Neuron (in vitro differentiated cells): Measurements from ENCODE around the gene C14orf93.
"Not testable (repeated sequence)": the region's sequence is repeated elsewhere in the genome, so short reads cannot be mapped to it uniquely, and the experiment has no call there.

Experiments used
- H2AFZ ChIP-seq: one replicate; pipeline ENCODE4 v1.6.1; 2013; ENCODE audit warnings: low read depth, mild to moderate bottlenecking, inconsistent platforms, low read length, moderate library complexity
- H3K27me3 ChIP-seq: one replicate; pipeline ENCODE4 v1.6.1; 2013; ENCODE audit warnings: low read length; ENCODE audit not compliant: insufficient read depth
- H3K36me3 ChIP-seq: one replicate; pipeline ENCODE4 v1.6.1; 2013; ENCODE audit warnings: low read length; ENCODE audit not compliant: insufficient read depth
- H3K4me1 ChIP-seq: one replicate; pipeline ENCODE4 v1.6.1; 2013; ENCODE audit warnings: low read length; ENCODE audit not compliant: insufficient read depth
- H3K4me3 ChIP-seq: 2 replicates; pipeline ENCODE4 v1.5.1; 2013; ENCODE audit warnings: mild to moderate bottlenecking, low read length, moderate library complexity
- H3K9me3 ChIP-seq: one replicate; pipeline ENCODE4 v1.6.1; 2013; ENCODE audit warnings: low read length

Gene C14orf93

DNA sequence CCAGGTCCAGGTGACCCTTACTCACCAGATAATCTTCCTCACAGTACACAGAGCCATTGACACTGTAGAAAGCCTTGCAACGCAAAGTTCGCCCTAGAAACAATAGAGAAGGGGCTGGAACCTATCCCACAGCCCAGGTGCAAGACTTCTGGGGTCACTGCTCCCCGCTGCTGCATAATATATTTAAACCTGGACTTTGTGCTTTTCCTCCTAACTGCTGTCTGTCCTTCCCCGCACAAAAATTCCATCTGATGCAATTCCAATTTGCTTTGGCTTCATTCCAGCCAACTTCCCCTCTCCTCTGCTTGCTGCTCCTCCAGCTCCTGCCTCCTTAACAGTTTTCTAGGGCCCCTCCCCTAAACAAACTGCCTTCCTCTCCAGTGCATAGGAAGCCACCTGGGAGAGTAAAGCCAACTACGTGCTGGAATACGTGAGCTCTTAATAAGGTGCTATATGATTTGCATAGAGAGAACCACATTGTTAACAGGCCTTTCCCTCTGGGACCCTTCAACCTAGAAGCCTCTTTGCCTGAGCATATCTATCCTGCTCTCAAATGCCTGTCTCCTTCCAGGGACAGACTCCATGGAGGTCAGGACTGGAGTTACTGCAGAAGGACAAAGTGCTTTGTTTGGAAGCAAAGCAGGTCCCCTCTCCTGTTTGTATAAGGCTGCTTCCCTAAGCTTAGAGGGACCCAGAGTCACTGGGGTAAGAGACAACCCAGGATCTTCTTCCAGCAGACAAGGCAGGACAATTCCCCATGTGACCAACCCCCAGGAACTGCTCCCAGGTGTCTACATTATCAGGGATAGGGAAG, 33.1 kb downstream of the C14orf93 start:
- Histone ChIP-seq H3K27me3 (no peaks in the 10 kb centered on the region), H3K9me3 (no peaks in the 10 kb centered on the region), H3K4me3 (peak overlapping the region; percentile 14), H2AFZ (no peak overlapping the region), H3K36me3 (peaks cover 70% of the 10 kb centered on the region), H3K4me1 (peaks cover 47% of the 10 kb centered on the region)

DNA sequence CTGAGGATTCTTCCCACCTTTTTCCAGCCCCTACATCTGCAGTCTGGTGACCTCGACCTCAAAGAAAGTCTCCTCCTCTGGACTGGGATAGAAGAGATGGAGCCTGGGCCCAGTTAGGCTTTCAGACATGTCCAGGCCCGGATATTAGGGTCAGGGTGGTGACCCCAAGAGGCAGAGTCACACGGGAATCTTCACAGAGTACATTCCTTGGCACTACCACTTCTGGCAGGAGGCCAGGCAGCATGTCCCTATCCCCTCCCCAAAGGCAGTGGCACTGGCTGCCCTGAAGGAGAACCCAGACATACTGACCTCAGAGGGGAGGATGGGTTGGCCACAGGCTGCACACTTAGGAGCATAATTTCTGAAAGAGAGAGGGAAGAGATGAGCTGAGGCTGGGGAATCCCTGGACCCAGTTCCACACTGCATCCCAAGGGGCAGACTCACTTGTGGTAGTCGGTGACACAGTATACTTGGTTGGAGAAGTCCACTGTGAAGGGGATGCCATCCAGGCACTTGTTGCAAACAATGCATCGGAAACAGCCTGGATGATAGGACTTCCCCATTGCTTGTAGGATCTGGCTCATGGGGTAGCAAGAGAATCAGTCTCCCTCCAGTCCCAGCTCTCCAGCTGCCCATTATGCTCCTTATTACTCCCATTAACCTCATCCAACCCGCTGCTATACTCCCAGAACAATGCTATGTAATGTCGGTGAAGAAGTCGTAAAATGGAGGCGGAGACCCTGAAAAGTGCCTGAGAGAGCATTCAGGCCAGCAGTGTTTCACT, 35.2 kb downstream of the C14orf93 start:
- H3K36me3 ChIP-seq = peaks cover 76% of the 10 kb centered on the region

DNA sequence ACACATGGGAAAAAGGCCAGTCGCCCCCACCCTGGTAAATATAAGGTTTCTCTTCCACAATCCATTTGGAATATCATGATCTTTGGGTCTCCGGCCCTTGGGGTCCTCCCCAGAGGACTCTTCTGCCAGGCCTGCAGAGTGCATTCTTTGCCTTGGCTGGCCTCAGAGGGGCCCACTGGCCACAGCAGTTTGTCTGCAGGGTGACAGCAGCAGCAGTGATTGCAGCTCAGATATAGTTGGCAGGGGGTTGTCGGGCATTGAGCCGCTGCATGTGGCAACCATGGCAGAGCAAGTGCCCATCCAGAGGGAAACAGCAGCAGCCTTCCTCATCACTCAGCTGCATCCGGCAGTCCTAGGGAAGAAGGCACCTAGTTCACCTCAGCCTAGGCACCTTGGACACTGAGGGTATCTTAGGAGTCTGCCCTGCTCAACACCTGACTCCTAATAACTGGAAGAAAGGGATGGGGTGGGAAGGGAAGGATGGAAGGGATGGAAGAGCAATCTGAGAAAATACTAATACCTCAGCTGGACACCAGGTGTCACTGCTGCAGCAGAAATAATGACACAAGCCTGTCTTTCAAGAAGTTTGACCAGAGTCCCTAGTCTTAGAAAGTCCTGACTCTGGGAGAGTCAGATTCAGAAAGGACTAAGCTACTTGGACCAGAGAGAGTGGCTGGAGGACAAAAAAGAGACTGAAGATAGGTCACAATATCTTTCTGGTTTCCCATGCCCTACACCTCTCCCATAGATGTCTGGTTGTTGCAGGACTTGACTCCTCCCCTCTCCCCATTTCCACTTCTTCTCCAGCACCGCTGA, 36.5 kb downstream of the C14orf93 start:
- no peaks in the 10 kb centered on the region for H3K9me3 ChIP-seq
- no peaks in the 10 kb centered on the region for H3K27me3 ChIP-seq
- H3K4me3 ChIP-seq = no peak overlapping the region
- no peak overlapping the region for H2AFZ ChIP-seq
- H3K4me1 ChIP-seq = peaks cover 29% of the 10 kb centered on the region
- peaks cover 74% of the 10 kb centered on the region for H3K36me3 ChIP-seq

More for the DNA sequence above, 35.2 kb downstream of the C14orf93 start:
- Histone ChIP-seq H2AFZ (no peak overlapping the region), H3K4me3 (no peak overlapping the region), H3K4me1 (peaks cover 42% of the 10 kb centered on the region), H3K27me3 (no peaks in the 10 kb centered on the region), H3K9me3 (no peaks in the 10 kb centered on the region)

GRCh38 chr14:22972313-22972930, 37.5 kb downstream of the C14orf93 start:
- Histone ChIP-seq H2AFZ (no peak overlapping the region), H3K27me3 (no peaks in the 10 kb centered on the region), H3K4me1 (peaks cover 21% of the 10 kb centered on the region), H3K9me3 (no peaks in the 10 kb centered on the region), H3K36me3 (peaks cover 71% of the 10 kb centered on the region), H3K4me3 (no peak overlapping the region)

- Histone ChIP-seq H2AFZ (no peak overlapping the region), H3K27me3 (no peaks in the 10 kb centered on the region), H3K4me1 (peaks cover 8% of the 10 kb centered on the region), H3K4me3 (no peak overlapping the region), H3K9me3 (no peaks in the 10 kb centered on the region), H3K36me3 (peaks cover 58% of the 10 kb centered on the region)
Observed at GRCh38 chr14:22971152-22971551, 38.8 kb downstream of the C14orf93 start.

DNA sequence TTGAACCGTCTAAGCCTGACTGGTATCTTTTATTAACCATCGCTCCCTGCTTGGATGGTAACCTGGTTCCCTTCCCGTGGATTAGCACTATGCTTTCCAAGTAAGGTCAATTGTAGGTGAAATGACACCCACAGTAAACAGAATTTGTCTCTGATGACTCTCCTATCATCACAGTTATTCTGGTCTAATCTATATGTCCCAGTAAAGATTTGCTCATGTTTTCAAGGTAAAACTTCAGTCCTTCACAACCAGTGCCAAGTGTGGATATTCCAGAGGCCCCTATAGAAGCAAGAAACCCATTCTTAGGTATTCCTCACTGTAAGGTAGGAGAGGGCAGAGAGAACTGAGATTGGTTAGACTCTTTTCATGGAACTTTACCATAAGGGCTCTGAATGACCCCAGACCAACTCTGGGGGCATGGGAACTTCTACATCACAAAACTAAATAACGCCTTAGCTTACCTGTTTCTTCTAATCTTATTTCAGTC, 43.1 kb downstream of the C14orf93 start:
- Histone ChIP-seq H3K4me1 (no peaks in the 10 kb centered on the region), H2AFZ (no peak overlapping the region), H3K4me3 (no peak overlapping the region), H3K27me3 (no peaks in the 10 kb centered on the region), H3K36me3 (peaks cover 20% of the 10 kb centered on the region), H3K9me3 (no peaks in the 10 kb centered on the region)

DNA sequence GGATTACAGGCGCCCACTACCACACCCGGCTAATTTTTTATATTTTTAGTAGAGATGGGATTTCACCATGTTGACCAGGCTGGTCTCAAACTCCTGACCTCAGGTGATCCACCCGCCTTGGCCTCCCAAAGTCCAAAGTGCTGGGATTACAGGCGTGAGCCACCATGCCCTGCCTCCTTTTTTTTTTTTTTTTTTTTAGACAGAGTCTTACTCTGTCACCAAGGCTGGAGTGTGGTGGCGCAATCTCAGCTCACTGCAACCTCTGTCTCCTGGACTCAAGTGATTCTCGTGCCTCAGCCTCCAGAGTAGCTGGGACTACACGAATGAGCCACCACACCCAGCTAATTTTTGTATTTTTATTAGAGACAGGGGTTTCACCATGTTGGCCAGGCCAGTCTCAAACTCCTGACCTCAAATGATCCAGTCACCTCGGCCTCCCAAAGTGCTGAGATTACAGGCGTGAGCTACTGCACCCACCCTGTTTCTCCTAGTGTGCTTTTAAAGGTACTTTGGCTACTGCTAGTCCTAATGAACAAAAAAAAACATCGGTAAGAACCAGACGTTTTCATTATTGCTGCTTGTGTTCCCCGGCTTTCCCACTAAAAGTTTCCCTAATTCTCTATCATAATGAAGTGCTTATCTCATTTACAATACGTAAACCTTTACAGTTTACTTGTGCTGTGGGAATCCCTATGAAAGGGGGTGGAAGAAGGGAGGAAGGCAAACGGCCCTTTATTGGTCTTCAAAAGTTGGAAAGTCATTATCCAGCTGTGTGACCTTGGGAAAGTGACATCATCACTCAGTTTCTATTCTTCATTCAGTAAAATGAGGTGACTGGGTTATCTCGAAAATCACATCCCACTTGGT, 43.8 kb downstream of the C14orf93 start:
- not testable (repeated sequence) for H3K4me3 ChIP-seq, H3K9me3 ChIP-seq, H3K4me1 ChIP-seq, H3K27me3 ChIP-seq, H2AFZ ChIP-seq
- H3K36me3 ChIP-seq = peaks cover 13% of the 10 kb centered on the region

DNA sequence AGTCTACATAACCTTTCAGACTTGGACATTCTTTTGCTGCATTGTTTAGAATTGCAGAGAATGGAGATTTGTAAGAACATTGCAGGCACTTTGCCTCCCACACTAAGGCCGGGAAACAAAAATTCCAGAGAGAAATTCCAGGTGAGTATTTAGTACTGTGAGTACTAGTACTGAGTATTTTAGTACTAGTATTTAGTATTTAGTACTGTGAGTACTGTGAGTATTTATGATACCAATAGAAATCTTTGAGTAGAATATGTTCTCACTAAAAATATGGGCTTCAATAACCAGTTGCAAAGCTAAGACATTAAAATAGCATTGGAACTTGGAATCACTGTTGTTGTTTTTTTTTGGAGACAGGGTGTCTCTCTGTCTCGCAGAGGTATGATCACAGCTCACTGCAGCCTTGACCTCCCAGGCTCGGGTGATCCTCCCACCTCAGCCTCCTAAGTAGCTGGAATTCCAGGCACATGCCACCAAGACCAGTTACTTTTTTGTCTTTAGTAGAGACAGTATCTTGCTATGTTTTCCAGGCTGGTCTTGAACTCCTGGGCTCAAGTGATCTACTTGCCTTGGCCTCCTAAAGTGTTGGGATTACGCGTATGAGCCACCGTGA, 47.8 kb downstream of the C14orf93 start:
- no peaks in the 10 kb centered on the region for H3K36me3 ChIP-seq
- H3K4me1 ChIP-seq = no peaks in the 10 kb centered on the region
- H3K27me3 ChIP-seq = no peaks in the 10 kb centered on the region
- no peak overlapping the region for H2AFZ ChIP-seq
- no peak overlapping the region for H3K4me3 ChIP-seq
- no peaks in the 10 kb centered on the region for H3K9me3 ChIP-seq

DNA sequence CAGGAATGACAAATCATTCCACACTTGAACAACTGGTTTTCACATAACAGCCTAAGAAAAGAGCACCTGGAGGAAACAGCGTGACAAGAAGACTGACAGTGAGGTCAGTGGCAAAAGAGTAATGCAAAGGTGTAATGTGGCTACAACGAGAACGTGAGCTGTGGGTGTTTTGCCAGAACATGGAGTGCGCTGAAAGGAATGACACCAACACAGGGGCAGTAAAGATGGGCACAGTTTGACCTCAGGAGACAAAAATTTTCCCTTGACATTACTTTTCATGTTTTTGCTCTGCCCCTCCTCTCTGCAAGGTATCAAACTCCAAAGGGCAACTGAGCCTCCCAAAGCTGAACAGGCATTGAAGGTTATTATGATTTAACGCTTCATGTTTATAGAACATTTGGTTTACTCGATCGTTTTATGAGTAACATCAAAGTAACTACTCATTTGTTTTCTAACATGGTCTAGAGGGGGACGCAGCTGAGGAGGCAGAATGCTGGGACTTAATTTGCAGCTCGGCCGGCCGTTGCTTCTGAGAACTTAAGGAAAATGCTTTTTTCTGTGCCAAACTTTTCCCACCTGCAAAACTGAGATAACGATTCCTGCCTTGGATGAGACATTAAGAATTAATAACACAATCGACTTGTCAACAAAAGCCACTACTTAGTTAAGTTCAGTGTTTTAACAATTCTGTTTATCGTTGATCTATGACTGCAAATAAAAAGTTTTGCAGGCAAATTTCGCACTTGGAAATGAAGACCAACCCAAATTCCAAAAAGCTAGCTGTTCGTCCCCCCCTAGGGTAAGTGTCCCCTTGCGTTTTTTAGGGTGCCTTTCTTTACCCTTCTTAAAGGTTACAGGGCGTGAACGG, 54.0 kb downstream of the C14orf93 start:
- Histone ChIP-seq H3K4me1 (peaks cover 11% of the 10 kb centered on the region), H3K4me3 (peak overlapping the region; percentile 54), H3K36me3 (peaks cover 20% of the 10 kb centered on the region), H2AFZ (peak overlapping the region; percentile 98), H3K9me3 (no peaks in the 10 kb centered on the region), H3K27me3 (no peaks in the 10 kb centered on the region)

DNA sequence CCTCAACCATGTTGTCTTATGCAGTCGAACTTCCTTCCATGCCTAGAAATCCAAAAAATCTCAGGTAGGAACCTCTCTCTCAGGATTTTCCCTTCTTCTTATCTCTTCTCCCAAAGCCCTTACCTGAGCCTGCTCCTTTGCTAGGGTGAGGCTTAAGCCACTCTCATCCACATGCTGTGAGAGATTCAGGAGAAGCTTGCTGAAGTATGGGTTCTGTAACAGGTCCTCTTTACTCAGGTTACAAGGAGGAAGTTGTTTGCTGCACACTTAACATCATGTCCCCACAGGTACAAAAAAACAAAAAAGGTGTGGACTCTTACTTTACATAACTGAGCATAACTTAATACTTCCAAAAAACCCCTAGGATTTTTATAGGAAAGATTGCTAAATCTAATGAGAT, 57.5 kb downstream of the C14orf93 start:
- no peaks in the 10 kb centered on the region for H3K9me3 ChIP-seq
- no peaks in the 10 kb centered on the region for H3K27me3 ChIP-seq
- H3K4me3 ChIP-seq = no peak overlapping the region
- H3K36me3 ChIP-seq = peaks cover 42% of the 10 kb centered on the region
- H2AFZ ChIP-seq = no peak overlapping the region
- H3K4me1 ChIP-seq = peaks cover 11% of the 10 kb centered on the region

DNA sequence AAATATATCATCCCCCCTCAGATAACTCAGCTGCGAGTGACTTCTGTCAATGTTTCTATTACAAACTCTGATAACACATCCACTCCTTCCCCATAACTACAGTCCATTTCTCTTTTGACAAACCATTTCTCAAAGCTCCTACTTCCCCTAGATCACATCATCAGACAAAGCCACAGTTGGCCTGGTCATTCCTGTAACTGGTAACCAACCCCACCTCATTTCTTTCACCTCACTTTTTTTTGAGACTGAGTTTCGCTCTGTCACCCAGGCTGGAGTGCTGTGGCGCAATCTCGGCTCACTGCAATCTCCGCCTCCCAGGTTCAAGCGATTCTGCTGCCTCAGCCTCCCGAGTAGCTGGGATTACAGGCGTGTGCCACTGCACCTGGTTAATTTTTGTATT, 58.1 kb downstream of the C14orf93 start:
- H2AFZ ChIP-seq, H3K27me3 ChIP-seq, H3K4me3 ChIP-seq, H3K9me3 ChIP-seq: not testable (repeated sequence)
- Histone ChIP-seq H3K4me1 (peaks cover 11% of the 10 kb centered on the region), H3K36me3 (peaks cover 47% of the 10 kb centered on the region)
